Activated CD8-positive, alpha-beta memory T cell treated with anti-CD3 and anti-CD28 coated beads, Interleukin-2, amount 50 U/mL, for 24 hours (primary cell): ENCODE results near the gene OLFM2.

Experiments
- DNase-seq: peaks from one replicate; pipeline ENCODE4 v3.0.0-alpha.2; 2020; ENCODE audit errors: extremely low read depth

The OLFM2 gene

DNA sequence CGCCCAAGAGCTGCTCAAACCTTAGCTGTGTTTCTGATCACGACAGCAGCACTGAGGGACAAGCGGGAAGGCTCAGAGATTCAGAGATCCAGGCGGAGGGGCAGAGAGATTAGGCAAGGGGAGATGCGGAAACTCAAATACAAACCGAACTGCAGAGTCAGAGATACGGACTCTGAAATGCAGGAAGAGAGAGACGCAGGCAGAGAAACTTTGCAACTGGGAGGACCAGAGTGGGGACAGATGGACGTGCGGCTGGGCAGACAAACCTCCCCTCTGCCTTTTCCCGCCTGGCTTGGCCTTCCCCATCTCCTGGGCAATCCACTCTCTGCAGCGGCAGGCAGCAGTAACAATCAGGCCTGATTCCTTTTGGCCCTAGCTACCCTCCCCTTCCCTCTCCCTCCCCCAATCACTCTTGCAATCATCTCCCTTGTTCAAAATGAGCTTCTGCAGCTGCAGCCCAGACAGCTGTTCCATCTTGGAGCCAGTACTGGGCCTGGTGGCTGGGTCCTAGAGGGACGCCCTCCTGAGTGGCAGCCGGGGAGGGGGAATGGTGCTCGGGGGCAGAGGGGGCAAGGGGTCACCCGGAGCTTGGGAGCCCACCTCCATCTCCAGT, 29.7 kb downstream of the OLFM2 start:
- DNase-seq, result no peak

DNA sequence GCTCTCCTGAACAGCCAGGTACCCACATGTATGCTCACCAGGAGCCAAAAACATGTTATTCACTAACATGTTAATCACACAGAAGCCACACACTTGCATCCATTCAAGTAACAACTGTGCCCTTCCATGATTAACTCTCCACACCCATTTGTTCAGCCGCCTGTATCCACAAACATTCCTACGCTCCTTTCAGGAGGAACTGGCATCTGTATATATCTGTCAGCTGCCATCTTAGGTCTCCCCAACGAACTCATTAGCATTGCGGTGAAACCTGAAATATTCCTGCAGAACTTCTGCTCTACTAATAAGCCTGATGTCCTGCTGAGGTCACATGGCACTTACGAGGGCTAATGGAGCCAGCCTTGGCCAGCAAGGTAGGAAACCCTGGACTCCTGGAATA, 33.0 kb downstream of the OLFM2 start:
- DNase-seq, result no peak

DNA sequence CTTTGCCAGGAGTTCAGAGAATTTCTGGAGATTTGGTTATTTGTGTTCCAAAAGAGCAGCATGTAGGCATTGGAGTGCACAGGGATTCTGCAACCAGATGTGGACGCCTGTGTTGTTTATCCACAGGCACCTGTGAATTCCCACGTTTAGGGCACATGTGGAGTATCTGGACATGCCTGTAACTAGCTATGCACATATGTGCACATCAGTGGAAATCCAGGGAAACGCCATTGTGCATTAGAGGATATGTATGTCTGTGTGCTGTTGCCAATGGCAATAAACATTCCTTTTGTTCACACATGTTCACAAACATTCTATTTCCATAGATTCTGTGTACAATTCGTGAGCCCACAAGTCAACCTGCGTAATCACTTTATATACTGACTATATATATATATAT, 34.7 kb downstream of the OLFM2 start:
- no peak for DNase-seq

DNA sequence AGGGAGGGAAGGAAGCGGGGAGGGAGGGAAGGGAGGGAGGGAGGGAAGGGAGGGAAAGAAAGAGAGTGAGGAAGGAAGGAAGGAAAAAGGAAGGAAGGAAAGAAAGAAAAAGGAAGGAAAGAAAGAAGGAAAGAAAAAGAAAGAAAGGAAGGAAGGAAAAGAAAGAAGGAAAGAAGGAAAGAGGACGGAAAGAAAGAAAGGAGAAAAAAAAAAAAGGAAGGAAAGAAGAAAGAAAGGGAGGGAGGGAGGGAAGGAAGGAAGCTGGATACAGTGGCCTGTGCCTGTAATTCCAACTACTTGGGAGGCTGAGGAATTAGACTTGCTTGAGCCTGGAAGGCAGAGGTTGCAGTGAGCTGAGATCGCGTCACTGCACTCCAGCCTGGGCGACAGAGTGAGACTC, 35.3 kb downstream of the OLFM2 start:
- no peak for DNase-seq

DNA sequence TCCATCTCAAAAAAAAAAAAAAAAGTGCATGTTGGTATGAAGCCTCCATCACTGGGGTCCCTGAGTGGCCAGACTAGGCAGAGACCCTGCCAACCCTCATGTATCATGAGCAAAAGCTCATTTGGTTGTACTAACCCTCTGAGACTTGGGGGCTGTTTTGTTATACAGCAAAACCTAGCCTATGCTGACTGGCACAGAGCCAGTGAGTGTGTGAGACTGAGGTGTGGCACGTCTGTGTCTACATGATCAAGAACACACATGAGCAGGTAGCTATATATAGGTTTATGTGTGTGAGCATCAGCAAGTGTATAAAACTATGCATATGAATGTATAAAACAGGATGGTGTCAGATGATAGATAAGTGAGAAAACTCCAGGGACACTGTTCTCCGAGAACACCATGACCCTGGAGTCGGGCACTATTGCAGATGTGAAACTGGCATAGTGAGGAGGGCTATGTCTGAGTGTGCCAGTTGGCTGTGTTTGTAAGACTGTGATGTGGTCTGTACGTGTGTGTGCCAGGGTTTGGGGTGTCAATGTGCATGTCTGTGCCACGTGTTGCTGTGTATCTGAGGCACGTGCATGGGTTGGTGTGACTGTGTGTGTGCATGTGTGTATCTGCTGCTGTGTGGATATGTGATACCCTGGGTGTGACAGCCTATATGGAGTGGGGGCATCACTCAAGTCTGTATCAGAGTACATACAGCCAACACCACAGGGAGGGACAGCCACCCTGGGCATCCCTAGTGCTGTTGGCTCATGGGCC, 44.5 kb downstream of the OLFM2 start:
- no peak for DNase-seq

DNA sequence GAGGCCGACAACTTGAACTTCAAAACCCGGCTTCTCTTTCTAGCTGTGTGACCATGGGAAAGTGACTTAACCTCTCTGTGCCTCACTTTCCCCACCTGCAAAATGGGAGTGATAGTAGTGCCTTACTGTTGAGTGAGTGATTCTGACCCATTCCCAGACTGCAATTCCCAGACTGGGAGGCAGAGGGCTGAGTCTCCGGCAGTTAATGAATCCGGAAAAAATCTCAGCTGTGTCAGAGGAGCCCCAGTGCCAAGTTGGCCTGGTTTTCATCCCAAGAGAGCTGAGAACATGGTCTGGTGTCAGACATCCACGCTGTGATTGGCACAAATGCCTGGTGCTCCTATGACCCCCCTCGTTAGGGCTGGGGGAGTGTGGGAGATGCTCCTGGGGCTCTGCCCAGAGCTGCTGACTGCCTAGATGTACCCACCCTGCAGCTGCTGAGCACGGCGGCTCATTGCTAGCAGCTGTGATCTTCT, 51.2 kb downstream of the OLFM2 start:
- no peak for DNase-seq

DNA sequence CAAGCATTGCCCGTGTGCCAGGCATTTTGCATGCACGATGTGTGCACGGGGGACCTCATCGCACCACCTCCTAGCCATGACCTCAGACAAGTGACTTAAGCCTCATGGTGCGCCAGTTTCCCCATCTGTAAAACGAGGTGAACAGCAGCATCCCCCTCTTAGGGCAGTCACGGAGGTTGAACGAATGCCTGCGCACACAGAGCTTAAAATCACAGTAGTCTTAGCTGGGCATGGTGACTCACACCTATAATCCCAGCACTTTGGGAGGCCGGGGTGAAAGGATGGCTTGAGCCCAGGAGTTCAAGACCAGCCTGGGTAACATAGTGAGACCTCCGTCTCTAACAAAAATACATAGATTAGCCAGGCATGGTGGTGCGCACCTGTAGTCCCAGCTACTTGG, 52.6 kb downstream of the OLFM2 start:
- no peak for DNase-seq

DNA sequence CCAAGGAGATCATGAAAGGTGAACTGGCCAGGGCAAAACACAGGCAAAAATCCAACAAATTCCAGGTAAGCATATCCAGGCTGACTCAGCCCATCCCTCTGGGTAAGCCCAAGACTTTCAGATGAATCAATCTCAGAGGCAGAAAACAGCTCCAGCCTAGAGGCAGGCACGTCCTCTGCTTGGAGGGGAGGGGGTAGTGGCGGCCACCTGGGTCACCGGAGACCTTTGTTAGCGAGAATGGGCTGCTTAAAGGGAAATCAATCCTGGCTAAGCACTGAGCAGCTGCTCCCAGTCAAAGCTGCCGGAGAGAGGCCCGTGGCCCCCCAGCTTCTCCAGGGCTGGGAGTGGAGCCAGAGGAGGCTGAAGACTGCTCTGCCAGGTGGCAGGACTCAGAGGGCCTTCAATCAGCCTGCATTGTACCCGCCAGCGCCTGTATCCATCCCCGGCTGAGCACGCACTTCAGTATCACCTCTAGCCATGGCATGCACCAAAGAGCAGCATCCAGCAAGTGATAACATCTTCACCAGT, 53.0 kb downstream of the OLFM2 start:
- no peak for DNase-seq

DNA sequence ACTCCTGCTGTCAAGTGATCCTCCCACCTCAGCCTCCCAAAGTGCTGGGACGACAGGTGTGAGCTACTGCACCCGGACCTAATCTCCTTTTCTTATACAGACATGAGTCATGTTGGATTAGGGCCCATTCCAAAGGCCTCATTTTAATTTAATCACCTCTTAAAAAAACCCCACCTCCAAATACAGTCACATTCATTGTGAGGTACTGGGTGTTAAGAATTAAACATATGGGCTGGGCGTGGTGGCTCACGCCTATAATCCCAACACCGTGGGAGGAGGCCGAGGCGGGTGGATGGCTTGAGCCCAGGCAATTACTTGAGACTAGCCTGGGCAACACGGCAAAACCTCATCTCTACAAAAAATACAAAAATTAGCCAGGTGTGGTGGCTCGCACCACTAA, 54.6 kb downstream of the OLFM2 start:
- DNase-seq, result no peak

DNA sequence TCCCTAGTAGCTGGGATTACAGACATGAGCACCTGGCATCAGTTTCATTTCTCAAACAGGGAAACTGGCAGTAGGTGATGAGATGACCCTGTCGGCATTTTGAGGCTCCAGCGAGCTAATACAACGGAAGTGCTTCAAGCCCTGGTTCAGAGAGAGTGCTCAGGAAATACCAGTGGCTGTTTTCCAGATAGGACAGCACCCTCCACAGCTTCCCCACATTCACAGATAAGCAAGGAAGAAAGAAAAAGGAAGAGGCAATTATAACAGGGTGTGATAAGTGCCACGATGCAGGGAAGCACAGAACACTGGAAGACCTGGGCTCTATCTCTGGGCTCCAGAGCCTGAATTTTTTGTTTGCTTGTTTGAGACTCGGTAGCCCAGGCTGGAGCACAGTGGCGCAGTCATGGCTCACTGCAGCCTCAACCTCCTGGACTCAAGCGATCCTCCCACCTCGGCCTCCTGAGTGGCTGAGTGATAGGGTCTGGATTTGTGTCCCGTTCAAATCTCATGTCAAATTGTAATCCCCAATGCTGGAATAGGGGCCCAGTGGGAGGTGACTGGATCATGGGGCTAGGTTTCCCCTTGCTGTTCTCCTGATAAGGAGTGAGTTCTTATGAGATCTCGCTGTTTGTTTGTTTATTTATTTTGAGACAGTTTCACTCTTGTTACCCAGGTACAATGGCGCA, 57.7 kb downstream of the OLFM2 start:
- no peak for DNase-seq

DNA sequence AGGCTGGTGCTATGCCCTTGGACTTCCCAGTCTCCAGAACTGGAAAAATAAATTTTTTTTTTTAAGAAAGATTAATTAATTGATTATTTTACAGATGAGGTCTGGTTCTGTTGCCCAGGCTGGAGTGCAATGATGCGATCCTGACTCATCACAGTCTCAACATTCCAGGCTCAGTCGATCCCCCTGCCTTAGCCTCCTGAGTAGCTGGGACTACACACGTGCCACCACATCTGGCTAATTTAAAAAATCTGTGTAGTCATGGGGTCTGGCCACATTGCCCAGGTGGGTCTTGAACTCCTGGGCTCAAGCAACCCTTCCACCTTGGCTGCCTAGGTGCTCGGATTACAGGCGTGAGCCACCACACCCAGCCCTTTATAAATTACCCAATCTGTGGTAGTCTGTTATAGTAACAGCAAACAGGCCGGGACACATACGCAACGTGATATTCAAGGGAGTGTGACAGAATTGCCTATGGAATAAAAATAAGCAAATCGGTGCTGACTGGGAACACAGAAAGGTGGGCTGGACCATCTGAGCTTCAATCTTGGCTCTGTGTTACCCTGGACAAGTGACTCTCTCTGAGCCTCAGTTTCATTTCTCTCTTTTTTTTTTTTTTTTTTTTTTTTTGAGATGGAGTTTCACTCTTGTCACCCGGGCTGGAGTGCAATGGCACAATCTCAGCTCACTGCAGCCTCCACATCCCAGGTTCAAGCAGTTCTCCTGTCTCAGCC, 58.4 kb downstream of the OLFM2 start:
- no peak for DNase-seq

DNA sequence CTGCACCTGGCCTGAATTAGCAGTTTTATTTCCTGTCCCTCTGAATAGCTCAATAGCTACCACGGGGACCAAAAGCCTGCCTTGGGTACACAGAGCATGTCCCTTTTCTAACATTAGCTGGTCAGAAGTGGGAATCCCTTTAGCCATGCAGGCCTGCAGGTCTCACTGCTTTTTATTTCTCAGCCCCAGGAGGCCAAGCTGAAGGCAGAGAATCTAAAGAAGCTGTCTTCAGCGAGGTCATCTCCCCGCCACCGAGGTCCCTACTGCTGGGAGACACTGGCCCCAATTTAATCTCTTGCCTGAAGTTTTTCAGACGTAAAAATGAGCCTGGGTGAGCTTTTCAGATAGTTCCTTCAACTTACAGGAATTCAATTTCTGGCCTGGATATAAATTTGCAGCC, 60.5 kb downstream of the OLFM2 start:
- no peak for DNase-seq

DNA sequence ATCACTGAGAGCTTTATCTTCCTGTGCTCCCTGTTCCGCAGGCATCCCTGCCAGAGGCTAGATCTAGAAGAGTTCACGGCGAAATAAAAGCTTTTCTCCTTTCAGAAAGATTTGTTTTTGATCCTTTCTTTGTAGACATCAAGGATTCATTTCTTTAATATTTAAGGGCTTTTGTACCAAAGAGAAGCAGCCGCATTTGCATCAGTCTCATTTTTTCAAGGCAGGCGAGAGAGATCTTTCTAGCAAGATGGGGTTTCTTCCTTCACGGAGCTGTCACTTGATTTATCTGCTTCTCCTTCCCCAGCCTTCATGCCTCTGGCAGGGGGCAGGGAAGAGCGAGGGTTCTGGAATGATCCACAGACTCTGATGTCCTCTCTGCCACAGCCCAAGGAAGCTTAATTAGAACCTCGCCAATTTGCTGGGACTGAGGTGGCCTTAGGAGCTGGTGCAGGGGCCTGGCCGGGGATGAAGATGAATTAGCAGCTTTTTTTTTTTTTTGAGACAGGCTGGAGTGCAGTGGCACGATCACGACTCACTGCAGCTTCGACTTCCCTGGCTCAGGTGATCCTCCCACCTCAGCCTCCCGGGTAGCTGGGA, 61.2 kb downstream of the OLFM2 start:
- no peak for DNase-seq

DNA sequence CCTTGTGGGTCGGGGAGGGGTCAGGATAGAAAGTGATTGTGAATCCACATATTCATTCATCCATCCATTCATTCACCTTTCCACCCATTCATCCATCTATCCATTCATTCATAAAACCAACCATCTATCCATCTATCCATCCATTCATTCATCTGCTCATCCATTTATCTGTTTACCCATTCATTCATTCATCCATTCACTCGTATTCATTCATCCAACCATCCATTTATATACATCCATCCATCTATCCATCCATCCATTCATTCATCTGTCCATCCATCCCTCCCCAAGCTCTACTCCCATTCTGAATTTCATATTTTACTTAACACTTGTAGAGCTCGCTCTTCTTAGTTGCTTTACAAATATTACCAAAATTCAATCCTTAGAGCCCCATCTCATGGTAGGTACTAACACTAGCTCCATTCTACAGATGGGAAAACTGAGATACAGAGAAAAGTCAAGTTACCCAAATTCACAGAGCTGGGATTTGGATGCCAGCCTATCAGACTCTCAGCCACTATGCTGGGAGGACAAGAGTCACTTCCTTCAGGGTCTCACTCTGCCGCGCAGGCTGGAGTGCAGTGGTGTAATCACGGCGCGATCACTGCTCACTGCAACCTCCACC, 63.6 kb downstream of the OLFM2 start:
- no peak for DNase-seq

DNA sequence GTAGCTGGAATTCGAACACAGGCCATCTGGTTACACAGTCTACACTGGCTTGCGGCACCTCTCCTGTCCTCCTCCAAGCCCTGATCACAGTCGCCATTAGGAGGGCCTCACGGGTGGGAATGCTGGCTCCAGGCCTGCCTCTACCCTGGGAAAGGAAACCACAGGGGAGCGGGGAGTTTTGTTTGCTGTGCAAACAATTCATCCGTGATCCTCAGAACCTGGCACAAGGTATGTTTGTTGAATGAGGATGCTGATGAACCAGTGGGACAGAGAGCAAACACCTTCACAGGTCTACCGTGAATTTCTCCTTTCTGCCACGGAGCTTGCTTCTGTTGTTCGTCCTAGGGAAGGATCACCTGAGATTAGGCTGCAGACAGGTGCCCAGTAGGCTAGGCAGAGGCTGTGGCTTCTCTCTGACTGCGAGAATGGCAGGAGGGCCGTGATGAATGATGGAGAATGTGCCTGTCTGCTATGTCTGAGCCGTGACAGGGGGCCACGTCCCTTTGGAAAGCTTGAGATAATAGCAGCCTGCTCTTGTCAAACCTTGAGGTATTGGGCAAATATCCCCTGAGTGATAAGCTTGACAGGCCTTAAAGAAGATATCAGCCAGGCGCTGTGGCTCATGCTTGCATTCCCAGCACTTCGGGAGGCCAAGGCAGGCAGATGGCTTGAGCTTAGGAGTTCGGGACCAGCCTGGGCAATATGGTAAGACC, 64.5 kb downstream of the OLFM2 start:
- no peak for DNase-seq

DNA sequence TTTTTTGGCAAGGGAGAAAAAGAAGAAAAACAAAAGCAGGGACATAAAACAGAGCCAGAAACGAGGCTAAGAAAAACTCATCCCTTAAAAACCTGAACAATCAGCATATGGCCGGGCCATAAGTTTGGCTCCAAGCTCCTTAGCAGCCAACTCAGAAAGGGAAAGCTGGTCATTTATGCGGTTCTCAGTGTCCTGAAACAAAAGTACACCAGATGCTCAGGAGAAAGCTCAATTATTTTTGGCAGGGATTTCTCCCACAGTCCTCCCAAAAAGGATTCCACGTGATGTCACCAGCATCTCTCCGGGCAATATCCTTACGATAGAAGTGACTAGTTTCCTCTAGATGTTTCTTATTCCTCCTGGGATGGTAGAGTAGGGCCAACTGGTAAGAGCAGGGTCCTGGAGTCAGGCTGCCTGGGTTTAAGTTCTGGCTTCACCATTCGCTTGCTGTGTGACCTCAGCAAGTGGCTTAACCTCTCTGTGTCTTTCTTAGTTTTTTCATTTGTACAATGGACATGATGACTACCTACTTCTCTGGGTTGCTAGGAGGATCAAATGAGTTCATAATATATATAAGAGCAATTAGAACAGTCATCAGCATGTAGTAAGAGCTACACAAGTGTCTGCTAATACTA, 67.2 kb downstream of the OLFM2 start:
- no peak for DNase-seq

DNA sequence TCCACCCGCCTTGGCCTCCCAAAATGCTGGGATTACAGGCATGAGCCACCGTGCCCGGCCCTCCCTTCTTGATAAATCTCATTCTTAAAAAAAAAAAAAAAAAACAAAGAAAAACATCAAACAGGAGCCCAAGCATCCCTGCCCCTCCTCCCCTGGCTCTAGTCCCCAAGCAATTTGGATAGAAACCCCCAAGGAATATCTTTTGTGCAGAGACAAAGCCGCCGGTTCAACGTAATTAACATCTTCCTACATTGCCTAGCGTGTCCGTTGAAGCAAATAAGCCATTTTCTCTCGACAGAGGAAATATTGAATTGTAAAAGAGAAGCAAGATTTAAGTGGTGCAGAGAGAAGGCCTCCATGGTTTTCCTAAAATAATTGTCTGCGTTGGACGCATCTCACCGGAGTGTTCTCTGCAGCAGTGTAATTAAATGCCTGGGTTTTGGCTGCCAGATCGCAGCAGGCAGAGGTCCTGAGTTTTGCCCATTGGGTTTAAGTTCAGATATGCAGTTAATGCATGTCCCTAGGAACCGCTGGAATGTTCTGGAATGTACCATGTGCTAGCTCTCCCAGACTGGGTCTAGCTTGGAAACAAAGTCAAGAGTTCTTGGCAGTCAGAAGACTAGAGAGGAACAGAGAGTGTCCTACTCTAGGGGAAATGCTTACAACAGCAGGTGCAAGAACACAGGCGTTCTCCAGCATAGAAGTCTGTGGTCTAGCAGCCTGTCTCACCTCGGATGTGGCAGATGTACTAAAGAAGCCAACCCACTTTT, 70.4 kb downstream of the OLFM2 start:
- DNase-seq, result no peak

DNA sequence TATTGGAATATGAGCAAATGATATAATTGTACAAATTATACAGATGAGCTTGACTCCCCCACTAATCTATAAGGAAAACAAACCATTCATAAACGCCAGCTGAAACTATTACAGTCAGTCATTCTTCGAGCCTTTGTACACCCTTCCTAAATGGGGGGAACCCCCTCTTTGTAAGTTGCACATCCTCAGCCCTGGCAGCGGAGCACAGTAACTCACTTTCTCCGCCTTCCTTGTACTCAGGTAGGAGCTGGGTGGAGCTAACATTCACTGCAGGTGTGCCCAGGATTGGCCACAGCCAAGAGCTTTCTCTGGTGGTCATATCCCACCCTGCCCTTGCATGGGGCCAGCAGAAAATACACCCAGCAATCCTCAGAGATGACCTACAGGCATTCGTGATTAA, 72.6 kb downstream of the OLFM2 start:
- no peak for DNase-seq

DNA sequence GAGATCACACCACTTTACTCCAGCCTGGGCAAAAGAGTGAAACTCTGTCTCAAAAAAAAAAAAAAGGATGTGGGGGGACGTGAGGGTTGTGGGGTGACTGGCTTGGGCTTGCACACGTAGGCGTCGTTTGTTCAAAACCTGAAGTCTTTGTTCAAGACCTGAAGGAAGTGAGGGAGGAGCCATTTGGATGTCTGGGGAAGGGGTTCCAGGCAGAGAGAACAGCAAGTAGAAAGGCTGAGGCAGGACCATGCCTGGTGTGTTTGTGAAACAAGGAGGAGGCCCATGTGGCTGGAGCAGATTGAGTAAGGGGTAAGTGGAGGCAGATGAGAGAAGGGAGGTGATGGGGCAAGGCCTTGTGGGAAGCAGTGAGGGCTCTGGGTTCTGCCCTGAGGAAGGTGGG, 73.4 kb downstream of the OLFM2 start:
- no peak for DNase-seq
